GM23338 (cell line): ENCODE data around the gene BCAS1. TPM values are rescaled to one million over a fixed set of nuclear protein-coding genes. Genes with fewer than 3 reads are reported as not detected.

Experiments
- ATAC-seq: fragments of 200-7000 bp; cut with Tn5 transposase; 3 replicates; pipeline ENCODE4 v1.9.1; 2020
- DNase-seq: peaks from one replicate; pipeline ENCODE4 v3.0.0-alpha.2; 2015; ENCODE audit warnings: low spot score
- H2AFZ ChIP-seq: fragments of 200-600 bp; sonication (generic); 2 replicates; pipeline ENCODE4 v1.8.0; 2016; ENCODE audit warnings: antibody characterized with exemption, mild to moderate bottlenecking, moderate library complexity
- H3F3A ChIP-seq: fragments of 200-600 bp; sonication (generic); replicated peaks from 2 replicates; pipeline ENCODE4 v1.8.0; 2017; ENCODE audit warnings: antibody characterized with exemption, mixed run types, low read depth
- H3K27ac ChIP-seq: fragments of 200-600 bp; sonication (generic); 2 replicates; pipeline ENCODE4 v1.6.1; 2016; ENCODE audit warnings: low read depth
- H3K27me3 ChIP-seq: fragments of 200-600 bp; sonication (generic); 2 replicates; pipeline ENCODE4 v1.8.0; 2016; ENCODE audit warnings: mild to moderate bottlenecking, mixed run types, moderate library complexity; ENCODE audit not compliant: insufficient read depth
- H3K36me3 ChIP-seq: fragments of 200-600 bp; sonication (generic); 2 replicates; pipeline ENCODE4 v1.8.0; 2016; ENCODE audit warnings: mild to moderate bottlenecking; ENCODE audit not compliant: insufficient read depth
- H3K4me1 ChIP-seq: fragments of 200-600 bp; sonication (generic); 2 replicates; pipeline ENCODE4 v1.8.0; 2016; ENCODE audit warnings: mild to moderate bottlenecking, moderate library complexity; ENCODE audit not compliant: insufficient read depth
- H3K4me2 ChIP-seq: fragments of 200-600 bp; sonication (generic); 2 replicates; pipeline ENCODE4 v1.7.1; 2017; ENCODE audit warnings: mixed run types
- H3K4me3 ChIP-seq: fragments of 200-600 bp; sonication (generic); 2 replicates; pipeline ENCODE4 v1.6.1; 2016; ENCODE audit warnings: mixed run types
- H3K79me2 ChIP-seq: fragments of 200-600 bp; sonication (generic); replicated peaks from 2 replicates; pipeline ENCODE4 v1.8.0; 2017; ENCODE audit warnings: mild to moderate bottlenecking; ENCODE audit not compliant: insufficient read depth
- H3K9me2 ChIP-seq: fragments of 200-600 bp; sonication (generic); 2 replicates; pipeline ENCODE4 v1.8.0; 2017; ENCODE audit not compliant: insufficient read depth
- H4K20me1 ChIP-seq: fragments of 200-600 bp; sonication (generic); replicated peaks from 2 replicates; pipeline ENCODE4 v1.8.0; 2017; ENCODE audit warnings: mild to moderate bottlenecking; ENCODE audit not compliant: insufficient read depth
- H3K27ac Mint-ChIP-seq: 2 replicates; pipeline ENCODE4 v1.8.0; 2020; ENCODE audit warnings: inconsistent platforms, mild to moderate bottlenecking, moderate library complexity, mixed read lengths
- H3K27me3 Mint-ChIP-seq: 3 replicates; pipeline ENCODE4 v1.8.0; 2022; ENCODE audit warnings: low read depth, mild to moderate bottlenecking, moderate library complexity, mixed read lengths, inconsistent platforms; ENCODE audit not compliant: insufficient read depth, poor library complexity
- H3K36me3 Mint-ChIP-seq: 3 replicates; pipeline ENCODE4 v1.8.0; 2021; ENCODE audit warnings: low read depth, mild to moderate bottlenecking, inconsistent platforms, moderate library complexity, mixed read lengths
- H3K4me1 Mint-ChIP-seq: 3 replicates; pipeline ENCODE4 v1.8.0; 2020; ENCODE audit warnings: mild to moderate bottlenecking, inconsistent platforms, mixed read lengths
- H3K4me3 Mint-ChIP-seq: 3 replicates; pipeline ENCODE4 v1.8.0; 2021; ENCODE audit warnings: moderate library complexity, mild to moderate bottlenecking, inconsistent platforms, mixed read lengths
- H3K9me3 Mint-ChIP-seq: 3 replicates; pipeline ENCODE4 v1.8.0; 2020; ENCODE audit warnings: moderate library complexity, mild to moderate bottlenecking, inconsistent platforms, mixed read lengths
- CREB1 ChIP-seq: fragments of 250-450 bp; sonication (Bioruptor Pico); IDR thresholded peaks from 2 replicates; pipeline ENCODE4 v1.5.0; 2020; ENCODE audit warnings: low read depth, mild to moderate bottlenecking, moderate library complexity
- CTCF ChIP-seq, 2 experiments: fragments of 200-600 bp in 1 of 2; sonication (generic) in 1 of 2; conservative IDR thresholded peaks; 2 replicates each; pipeline versions ENCODE4 v1.5.1 to v1.6.1; 2016 to 2017; ENCODE audit warnings: antibody characterized with exemption in 2 of 2, low read depth in 2 of 2, mild to moderate bottlenecking in 2 of 2, moderate library complexity in 1 of 2
- EZH2 ChIP-seq: fragments of 200-600 bp; sonication (generic); IDR thresholded peaks from one replicate; pipeline ENCODE4 v1.8.0; 2017; ENCODE audit warnings: antibody characterized with exemption, mild to moderate bottlenecking, low read depth; ENCODE audit not compliant: unreplicated experiment
- EZH2phosphoT487 ChIP-seq: fragments of 200-600 bp; sonication (generic); IDR thresholded peaks from one replicate; pipeline ENCODE4 v1.8.1; 2018; ENCODE audit warnings: antibody characterized with exemption; ENCODE audit not compliant: unreplicated experiment
- JUNB ChIP-seq: IDR thresholded peaks from one replicate; pipeline ENCODE4 v1.6.1; 2016; ENCODE audit warnings: antibody characterized with exemption; ENCODE audit not compliant: unreplicated experiment
- POLR2AphosphoS5 ChIP-seq: IDR thresholded peaks from 2 replicates; pipeline ENCODE4 v1.6.1; 2016; ENCODE audit warnings: antibody characterized with exemption, low read depth
- STAT1 ChIP-seq: IDR thresholded peaks from one replicate; pipeline ENCODE4 v1.6.1; 2016; ENCODE audit warnings: antibody characterized with exemption; ENCODE audit not compliant: unreplicated experiment
- ZNF114 ChIP-seq: fragments of 250-450 bp; sonication (Bioruptor Pico); IDR thresholded peaks from 2 replicates; pipeline ENCODE4 v1.5.0; 2020; ENCODE audit warnings: mild to moderate bottlenecking, moderate library complexity
- ZNF331 ChIP-seq: fragments of 250-450 bp; sonication (Bioruptor Pico); IDR thresholded peaks from 2 replicates; pipeline ENCODE4 v1.5.0; 2020; ENCODE audit warnings: low read depth, mild to moderate bottlenecking, moderate library complexity
- polyA plus RNA-seq: library from polyadenylated mRNA; unstranded; fragments of >200 nt; fragmentation: Nextera tagmentation; extraction: Ambion mirVana; gene quantifications from 2 replicates; pipeline ENCODE4 v1.2.1, GENCODE V29; 2016
- total RNA-seq: library from RNA; depleted of rRNA; stranded (reverse); fragments of >200 nt; shearing (Covaris generic); gene quantifications from 2 replicates; pipeline ENCODE4 v1.2.3, GENCODE V29; 2014
- TF ChIP-seq, protein P1 (sequence below): IDR thresholded peaks from one replicate; pipeline ENCODE4 v1.6.1; 2018; ENCODE audit warnings: antibody characterized with exemption; ENCODE audit not compliant: unreplicated experiment
- TF ChIP-seq, protein P2 (sequence below): IDR thresholded peaks from 2 replicates; pipeline ENCODE4 v1.6.1; 2016; ENCODE audit warnings: antibody characterized with exemption
- TF ChIP-seq, protein P3 (sequence below): fragments of 250-450 bp; sonication (Bioruptor Pico); IDR thresholded peaks from 2 replicates; pipeline ENCODE4 v1.5.0; 2020; ENCODE audit warnings: mild to moderate bottlenecking, moderate library complexity

Gene BCAS1
- total and polyA plus RNA-seq, 2 experiments from 2014 or later: 0.17 to 0.19 TPM

DNA sequence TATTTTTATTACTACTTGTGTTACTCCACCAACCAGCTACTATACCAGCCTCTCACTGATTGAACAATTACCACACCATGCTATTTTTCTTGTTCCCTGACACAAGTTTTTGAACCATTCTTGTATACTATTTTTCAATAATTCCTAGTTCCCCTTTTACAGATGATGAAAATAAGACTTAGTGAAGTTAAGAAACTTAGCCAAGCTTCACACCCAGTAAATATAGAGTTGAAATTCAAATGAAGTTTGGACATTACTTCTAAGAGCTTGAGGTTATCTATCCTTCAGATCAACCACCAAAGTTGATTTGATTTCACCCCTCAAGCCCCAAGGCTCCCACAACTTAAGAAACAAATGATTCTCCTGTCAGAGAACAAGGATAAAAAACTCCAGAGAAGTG is 13.1 kb upstream of the BCAS1 start:
- no peaks in the 10 kb centered on the region for H3K4me1 Mint-ChIP-seq
- H3K4me3 Mint-ChIP-seq: no peak overlapping the region
- H3K9me2 ChIP-seq: no peaks in the 10 kb centered on the region
- no peak for TF ChIP-seq ZNF114
- no peak for TF ChIP-seq EZH2phosphoT487
- TF ChIP-seq, protein P1, sequence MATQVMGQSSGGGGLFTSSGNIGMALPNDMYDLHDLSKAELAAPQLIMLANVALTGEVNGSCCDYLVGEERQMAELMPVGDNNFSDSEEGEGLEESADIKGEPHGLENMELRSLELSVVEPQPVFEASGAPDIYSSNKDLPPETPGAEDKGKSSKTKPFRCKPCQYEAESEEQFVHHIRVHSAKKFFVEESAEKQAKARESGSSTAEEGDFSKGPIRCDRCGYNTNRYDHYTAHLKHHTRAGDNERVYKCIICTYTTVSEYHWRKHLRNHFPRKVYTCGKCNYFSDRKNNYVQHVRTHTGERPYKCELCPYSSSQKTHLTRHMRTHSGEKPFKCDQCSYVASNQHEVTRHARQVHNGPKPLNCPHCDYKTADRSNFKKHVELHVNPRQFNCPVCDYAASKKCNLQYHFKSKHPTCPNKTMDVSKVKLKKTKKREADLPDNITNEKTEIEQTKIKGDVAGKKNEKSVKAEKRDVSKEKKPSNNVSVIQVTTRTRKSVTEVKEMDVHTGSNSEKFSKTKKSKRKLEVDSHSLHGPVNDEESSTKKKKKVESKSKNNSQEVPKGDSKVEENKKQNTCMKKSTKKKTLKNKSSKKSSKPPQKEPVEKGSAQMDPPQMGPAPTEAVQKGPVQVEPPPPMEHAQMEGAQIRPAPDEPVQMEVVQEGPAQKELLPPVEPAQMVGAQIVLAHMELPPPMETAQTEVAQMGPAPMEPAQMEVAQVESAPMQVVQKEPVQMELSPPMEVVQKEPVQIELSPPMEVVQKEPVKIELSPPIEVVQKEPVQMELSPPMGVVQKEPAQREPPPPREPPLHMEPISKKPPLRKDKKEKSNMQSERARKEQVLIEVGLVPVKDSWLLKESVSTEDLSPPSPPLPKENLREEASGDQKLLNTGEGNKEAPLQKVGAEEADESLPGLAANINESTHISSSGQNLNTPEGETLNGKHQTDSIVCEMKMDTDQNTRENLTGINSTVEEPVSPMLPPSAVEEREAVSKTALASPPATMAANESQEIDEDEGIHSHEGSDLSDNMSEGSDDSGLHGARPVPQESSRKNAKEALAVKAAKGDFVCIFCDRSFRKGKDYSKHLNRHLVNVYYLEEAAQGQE: no peak
- TF ChIP-seq POLR2AphosphoS5: no peak
- no peak for TF ChIP-seq EZH2
- TF ChIP-seq, protein P2, sequence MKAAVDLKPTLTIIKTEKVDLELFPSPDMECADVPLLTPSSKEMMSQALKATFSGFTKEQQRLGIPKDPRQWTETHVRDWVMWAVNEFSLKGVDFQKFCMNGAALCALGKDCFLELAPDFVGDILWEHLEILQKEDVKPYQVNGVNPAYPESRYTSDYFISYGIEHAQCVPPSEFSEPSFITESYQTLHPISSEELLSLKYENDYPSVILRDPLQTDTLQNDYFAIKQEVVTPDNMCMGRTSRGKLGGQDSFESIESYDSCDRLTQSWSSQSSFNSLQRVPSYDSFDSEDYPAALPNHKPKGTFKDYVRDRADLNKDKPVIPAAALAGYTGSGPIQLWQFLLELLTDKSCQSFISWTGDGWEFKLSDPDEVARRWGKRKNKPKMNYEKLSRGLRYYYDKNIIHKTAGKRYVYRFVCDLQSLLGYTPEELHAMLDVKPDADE: no peak
- no peak for TF ChIP-seq CREB1 (CRISPR knock-in tag)
- no peak for TF ChIP-seq CTCF (conservative IDR thresholded peaks at IDR 0.05; ENCODE audit: low read depth in 2 of 2)
- no peak for TF ChIP-seq STAT1
- no peak for TF ChIP-seq JUNB
- no peak for TF ChIP-seq ZNF331 (CRISPR knock-in tag)
- TF ChIP-seq, protein P3, sequence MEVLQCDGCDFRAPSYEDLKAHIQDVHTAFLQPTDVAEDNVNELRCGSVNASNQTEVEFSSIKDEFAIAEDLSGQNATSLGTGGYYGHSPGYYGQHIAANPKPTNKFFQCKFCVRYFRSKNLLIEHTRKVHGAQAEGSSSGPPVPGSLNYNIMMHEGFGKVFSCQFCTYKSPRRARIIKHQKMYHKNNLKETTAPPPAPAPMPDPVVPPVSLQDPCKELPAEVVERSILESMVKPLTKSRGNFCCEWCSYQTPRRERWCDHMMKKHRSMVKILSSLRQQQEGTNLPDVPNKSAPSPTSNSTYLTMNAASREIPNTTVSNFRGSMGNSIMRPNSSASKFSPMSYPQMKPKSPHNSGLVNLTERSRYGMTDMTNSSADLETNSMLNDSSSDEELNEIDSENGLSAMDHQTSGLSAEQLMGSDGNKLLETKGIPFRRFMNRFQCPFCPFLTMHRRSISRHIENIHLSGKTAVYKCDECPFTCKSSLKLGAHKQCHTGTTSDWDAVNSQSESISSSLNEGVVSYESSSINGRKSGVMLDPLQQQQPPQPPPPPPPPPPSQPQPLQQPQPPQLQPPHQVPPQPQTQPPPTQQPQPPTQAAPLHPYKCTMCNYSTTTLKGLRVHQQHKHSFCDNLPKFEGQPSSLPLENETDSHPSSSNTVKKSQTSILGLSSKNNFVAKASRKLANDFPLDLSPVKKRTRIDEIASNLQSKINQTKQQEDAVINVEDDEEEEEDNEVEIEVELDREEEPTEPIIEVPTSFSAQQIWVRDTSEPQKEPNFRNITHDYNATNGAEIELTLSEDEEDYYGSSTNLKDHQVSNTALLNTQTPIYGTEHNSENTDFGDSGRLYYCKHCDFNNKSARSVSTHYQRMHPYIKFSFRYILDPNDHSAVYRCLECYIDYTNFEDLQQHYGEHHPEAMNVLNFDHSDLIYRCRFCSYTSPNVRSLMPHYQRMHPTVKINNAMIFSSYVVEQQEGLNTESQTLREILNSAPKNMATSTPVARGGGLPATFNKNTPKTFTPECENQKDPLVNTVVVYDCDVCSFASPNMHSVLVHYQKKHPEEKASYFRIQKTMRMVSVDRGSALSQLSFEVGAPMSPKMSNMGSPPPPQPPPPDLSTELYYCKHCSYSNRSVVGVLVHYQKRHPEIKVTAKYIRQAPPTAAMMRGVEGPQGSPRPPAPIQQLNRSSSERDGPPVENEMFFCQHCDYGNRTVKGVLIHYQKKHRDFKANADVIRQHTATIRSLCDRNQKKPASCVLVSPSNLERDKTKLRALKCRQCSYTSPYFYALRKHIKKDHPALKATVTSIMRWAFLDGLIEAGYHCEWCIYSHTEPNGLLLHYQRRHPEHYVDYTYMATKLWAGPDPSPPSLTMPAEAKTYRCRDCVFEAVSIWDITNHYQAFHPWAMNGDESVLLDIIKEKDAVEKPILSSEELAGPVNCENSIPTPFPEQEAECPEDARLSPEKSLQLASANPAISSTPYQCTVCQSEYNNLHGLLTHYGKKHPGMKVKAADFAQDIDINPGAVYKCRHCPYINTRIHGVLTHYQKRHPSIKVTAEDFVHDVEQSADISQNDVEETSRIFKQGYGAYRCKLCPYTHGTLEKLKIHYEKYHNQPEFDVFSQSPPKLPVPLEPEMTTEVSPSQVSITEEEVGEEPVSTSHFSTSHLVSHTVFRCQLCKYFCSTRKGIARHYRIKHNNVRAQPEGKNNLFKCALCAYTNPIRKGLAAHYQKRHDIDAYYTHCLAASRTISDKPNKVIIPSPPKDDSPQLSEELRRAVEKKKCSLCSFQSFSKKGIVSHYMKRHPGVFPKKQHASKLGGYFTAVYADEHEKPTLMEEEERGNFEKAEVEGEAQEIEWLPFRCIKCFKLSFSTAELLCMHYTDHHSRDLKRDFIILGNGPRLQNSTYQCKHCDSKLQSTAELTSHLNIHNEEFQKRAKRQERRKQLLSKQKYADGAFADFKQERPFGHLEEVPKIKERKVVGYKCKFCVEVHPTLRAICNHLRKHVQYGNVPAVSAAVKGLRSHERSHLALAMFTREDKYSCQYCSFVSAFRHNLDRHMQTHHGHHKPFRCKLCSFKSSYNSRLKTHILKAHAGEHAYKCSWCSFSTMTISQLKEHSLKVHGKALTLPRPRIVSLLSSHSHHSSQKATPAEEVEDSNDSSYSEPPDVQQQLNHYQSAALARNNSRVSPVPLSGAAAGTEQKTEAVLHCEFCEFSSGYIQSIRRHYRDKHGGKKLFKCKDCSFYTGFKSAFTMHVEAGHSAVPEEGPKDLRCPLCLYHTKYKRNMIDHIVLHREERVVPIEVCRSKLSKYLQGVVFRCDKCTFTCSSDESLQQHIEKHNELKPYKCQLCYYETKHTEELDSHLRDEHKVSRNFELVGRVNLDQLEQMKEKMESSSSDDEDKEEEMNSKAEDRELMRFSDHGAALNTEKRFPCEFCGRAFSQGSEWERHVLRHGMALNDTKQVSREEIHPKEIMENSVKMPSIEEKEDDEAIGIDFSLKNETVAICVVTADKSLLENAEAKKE (CRISPR knock-in tag): no peak
- ATAC-seq (no peak), DNase-seq (no peak)
- no peaks in the 10 kb centered on the region for H3K36me3 ChIP-seq
- H3K4me2 ChIP-seq: no peak overlapping the region
- no peak overlapping the region for H2AFZ ChIP-seq
- no peak overlapping the region for H3K27ac Mint-ChIP-seq
- no peaks in the 10 kb centered on the region for H3K27me3 Mint-ChIP-seq
- H3K79me2 ChIP-seq: no peaks in the 10 kb centered on the region
- H3K27ac ChIP-seq: no peak overlapping the region
- H4K20me1 ChIP-seq: no peaks in the 10 kb centered on the region
- H3K9me3 Mint-ChIP-seq: no peaks in the 10 kb centered on the region
- no peak overlapping the region for H3K4me3 ChIP-seq
- H3K27me3 ChIP-seq: no peaks in the 10 kb centered on the region
- no peaks in the 10 kb centered on the region for H3K36me3 Mint-ChIP-seq
- H3F3A ChIP-seq: no peaks in the 10 kb centered on the region
- H3K4me1 ChIP-seq: no peaks in the 10 kb centered on the region
